NCI-H1930 (cell line): ENCODE measurements around the gene PRKCA.

Experiments used
- DNase-seq, 2 experiments: peaks; one replicate each; lab custom pipeline; 2025; lab: John Stamatoyannopoulos, UW

PRKCA gene

DNA sequence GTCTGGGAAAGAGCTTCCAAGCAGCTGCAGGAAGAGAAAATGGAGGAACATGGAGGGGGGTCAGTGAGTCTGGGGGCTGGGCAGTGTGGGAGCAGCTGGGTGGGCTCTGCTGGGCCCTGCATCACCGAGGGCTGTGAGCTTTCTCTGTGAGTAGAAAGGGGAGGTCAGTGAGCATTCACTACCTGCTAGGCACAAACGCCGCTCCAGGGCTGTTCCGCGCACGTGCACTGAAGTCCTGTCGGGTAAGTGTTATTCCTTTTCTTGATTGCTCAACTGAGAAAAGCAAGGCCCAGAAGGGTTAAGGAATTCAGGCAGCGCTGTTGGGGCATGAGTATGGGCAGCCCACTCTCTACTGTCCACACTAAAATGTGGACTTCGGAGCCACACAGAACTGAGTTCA, 537.2 kb downstream of the PRKCA start:
- DNase-seq, result no peak

DNA sequence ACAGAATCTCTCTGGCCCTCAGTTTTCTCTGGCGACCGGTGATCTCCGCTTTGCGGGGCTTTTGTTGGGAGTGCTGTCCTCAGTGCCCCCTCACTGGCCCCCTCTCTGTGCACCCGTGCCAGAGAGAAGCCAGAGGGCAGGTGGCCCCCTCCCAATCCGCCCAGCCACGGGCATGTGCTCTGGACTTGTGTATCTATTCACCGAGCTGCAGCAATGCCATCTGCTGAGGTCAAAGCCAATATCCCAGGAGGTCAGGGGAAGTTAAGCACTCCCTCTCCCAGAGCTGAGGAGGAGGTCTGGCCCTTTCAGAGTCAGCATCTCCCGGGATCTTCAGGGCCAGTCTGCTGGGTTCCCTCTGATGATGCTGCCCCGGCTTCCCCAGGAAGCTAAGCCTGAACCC, 537.6 kb downstream of the PRKCA start:
- DNase-seq, result no peak

DNA sequence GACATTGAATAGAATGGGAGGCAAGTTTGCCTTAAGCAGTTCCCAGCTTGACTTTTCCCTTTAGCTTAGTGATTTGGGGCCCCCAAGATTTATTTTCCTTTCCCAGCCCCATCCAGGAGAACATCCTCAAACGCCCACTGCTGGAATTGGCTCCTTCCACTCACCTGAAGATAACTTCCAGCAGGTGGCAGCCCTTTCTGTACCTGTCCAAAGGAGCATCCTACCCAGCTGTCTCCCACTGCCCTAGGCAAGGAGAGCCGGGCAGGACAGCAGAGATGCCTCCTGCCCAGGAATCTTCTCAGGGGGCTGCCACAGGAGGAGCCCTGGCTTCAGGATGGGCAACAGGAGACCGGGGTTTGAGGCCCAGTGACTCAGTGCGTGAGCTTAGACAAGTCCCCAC, 538.9 kb downstream of the PRKCA start:
- no peak for DNase-seq

DNA sequence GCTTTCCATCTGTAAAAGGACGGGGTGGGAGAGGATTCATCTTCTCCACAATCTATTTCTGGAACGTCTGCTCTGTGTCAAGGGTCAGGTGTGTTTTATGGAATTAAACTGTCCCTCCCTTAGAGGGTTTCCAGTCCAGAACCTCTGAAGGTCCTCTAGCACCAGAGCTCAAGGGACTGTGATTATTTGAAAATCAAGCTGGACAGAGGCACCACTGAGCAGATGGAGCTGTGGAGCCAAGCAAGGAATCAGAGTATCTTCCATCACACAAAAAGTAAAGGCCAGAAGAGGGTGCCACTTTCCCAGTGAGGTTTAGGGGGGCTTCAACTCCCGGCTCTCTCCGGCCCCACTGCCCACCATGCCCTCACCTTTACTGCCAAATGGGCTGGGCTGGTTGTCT, 539.3 kb downstream of the PRKCA start:
- DNase-seq, result no peak

DNA sequence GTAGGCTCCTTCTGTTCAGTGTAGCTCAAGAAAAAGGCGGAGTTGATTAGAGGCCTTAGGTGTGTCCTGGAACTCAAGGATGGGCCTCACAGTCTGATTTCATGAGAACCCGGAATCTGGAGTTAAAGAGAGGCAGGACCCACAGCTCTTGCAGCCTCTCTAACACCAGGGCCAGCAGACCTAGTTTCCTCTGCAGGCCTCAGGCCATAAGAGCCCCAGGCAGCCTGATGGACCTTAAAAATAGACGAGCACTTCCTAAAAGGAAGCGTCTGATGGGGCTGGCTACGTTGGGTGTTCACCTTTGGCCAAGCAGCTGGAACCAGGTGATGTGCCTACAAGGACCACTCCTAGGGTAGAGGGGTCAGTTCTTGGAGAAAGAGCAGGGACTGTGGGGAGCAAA, 540.1 kb downstream of the PRKCA start:
- no peak for DNase-seq

DNA sequence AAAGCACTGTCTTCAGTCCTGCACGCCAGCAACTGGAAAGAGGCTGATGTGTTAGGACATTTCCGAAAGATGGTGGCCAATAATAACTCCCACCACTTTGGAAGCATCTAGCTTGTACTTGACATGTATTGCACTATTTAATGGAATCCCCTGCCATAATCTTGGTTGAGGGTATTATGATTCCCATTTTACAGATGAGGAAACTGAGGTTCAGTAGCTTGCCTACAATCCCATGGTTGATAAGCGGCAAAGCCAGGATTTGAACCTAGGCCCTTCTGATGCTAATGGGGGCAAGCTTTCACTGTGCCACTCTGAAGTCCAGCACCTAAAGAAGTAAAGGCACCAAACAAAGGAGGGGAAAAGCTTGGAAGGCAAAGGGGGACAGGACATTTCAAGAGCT, 540.5 kb downstream of the PRKCA start:
- DNase-seq, result no peak

- no peak for DNase-seq
These were observed 541.2 kb downstream of the PRKCA start for GRCh38 chr17:66843627-66844026.

- DNase-seq, result no peak
These were observed 545.3 kb downstream of the PRKCA start for GRCh38 chr17:66847704-66848103.

- DNase-seq, result no peak
These were observed 546.1 kb downstream of the PRKCA start for GRCh38 chr17:66848496-66848895.

DNA sequence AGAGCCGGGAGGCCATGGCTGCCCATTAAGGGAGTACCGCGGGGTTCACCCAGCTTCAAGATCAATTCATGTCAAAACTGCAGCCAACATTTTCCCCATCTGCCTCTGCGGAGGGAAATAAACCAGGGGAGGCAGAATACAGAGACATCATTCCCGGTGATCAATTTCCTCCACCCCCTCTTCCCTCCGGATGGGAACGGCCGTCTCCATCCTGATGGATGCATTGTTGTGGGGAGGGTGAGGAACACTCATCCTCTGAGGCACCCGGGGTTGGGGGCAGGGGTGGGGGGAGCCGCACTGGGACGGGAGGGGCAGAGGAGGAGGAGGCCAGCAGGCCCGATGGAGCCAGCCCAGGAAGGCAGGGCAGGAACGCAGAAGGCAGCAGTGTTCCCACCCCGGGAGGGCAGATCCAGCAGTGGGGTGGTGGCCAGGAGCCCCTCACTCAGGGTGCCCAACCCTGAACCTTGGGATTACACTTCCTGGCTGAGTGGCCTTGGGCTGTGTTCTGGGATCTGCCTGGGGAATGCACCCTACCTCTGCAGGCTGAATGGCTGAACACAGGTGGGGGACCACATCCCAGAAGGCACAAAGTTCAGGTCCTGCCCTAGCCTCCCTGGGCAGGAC, 546.7 kb downstream of the PRKCA start:
- DNase-seq, result no peak

DNA sequence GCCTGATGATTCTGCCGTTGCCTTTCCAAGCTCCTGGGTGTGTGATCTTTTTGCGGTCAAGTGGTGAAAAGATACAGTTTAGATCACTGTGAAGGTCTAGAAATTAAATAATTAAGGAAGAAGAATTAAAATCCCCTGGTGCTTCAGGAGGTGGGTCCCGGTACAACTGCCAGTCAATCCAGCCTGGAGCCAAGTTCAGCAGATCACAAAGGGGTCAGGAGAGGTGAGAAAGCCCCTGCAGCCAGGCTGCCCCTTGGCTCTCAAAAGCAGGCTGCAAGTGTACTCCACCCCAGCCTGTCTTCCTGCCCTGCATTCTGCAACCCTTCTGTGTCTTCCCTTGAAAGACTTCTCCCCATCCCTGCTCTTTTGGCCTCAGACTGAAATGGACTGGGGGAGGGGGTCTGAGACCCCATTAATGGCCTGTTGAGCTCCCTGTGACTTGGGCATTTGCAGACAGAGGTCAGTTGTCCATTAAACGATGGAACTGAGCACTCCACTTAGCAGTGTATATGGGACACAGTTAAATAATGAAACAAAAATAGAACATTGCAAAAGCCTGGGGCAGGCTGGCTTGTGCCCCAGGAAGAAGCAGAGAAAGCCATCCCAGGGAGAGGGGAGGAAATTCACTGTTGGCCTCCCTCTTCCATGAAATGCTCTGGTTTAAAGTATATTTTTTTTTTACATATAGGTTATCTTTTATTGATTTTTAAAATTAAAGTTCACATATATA, 547.6 kb downstream of the PRKCA start:
- DNase-seq, result no peak

DNA sequence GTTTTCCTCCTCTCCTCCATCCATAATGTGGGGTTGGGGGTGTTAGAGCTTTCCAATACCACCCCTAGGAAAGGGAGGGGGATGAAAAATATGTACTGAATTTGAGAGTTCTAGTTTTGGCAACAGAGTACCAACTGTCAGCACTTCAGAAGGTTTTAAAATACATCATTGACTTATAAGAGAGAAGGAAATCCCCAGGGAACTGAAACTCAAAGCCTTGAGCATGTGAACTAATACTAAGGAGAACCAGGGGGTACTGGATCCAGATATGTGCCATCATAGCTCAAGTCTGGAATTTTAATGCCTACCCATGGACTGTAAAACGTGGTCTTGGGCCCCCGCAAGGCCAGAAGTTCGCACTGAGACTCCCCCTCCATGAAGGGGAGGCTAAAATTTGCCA, 548.3 kb downstream of the PRKCA start:
- DNase-seq, result no peak

GRCh38 chr17:66855204-66855603, 552.8 kb downstream of the PRKCA start:
- no peak for DNase-seq

- no peak for DNase-seq
These were observed 556.0 kb downstream of the PRKCA start for GRCh38 chr17:66858226-66859083.

GRCh38 chr17:66859353-66859752, 556.9 kb downstream of the PRKCA start:
- DNase-seq, result no peak

DNA sequence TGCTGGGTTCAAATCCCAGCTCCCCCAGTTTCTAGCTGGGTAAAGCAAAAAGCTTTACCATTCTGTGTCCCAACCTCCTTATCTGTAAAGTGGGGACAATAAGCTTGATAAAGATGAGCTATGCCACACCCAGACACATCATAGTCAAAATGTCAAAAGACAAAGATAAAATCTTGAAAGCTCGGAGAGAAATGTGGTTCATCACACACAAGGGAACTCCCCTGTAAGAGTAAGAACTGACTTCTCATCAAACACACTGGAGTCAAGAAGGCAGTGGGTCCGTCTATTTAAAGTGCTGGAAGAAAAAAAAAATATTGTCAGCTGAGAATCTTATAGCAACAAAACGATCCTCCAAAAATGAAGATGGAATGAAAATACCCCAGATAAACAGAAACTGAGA, 557.8 kb downstream of the PRKCA start:
- no peak for DNase-seq
